Endothelial cell (in vitro differentiated cells): ENCODE measurements around the gene ERLEC1. TPM values are rescaled to one million over a fixed set of nuclear protein-coding genes. Genes with fewer than 3 reads are reported as not detected.

Experiments used
- DNase-seq: peaks from one replicate; pipeline ENCODE4 v3.0.0; 2021; ENCODE audit warnings: low spot score
- H3K27ac Mint-ChIP-seq: one replicate; pipeline ENCODE4 v1.8.0; 2021; ENCODE audit warnings: mixed read lengths, inconsistent platforms; ENCODE audit not compliant: unreplicated experiment
- H3K27me3 Mint-ChIP-seq: one replicate; pipeline ENCODE4 v1.8.0; 2021; ENCODE audit warnings: mild to moderate bottlenecking, moderate library complexity, mixed read lengths, inconsistent platforms; ENCODE audit not compliant: unreplicated experiment
- H3K36me3 Mint-ChIP-seq: one replicate; pipeline ENCODE4 v1.8.0; 2021; ENCODE audit warnings: mild to moderate bottlenecking, low read depth, mixed read lengths, inconsistent platforms; ENCODE audit not compliant: unreplicated experiment
- H3K4me1 Mint-ChIP-seq: one replicate; pipeline ENCODE4 v1.8.0; 2021; ENCODE audit warnings: mild to moderate bottlenecking, mixed read lengths, inconsistent platforms; ENCODE audit not compliant: unreplicated experiment
- H3K4me3 Mint-ChIP-seq: one replicate; pipeline ENCODE4 v1.8.0; 2021; ENCODE audit warnings: mild to moderate bottlenecking, mixed read lengths, inconsistent platforms; ENCODE audit not compliant: unreplicated experiment
- H3K9me3 Mint-ChIP-seq: one replicate; pipeline ENCODE4 v1.8.0; 2021; ENCODE audit warnings: mixed read lengths, inconsistent platforms; ENCODE audit not compliant: unreplicated experiment
- CTCF ChIP-seq: fragments of 200-600 bp; sonication (generic); IDR thresholded peaks from one replicate; pipeline ENCODE4 v1.5.0; 2021; ENCODE audit warnings: antibody characterized with exemption; ENCODE audit not compliant: unreplicated experiment
- total RNA-seq: library from RNA; stranded (reverse); fragmentation: NEBNext Ultra II Directional; extraction: Animal tissue kit (Norgen Biotek cat#: 25700); gene quantifications from one replicate; pipeline ENCODE4 v1.2.1, GENCODE V29; 2021; ENCODE audit not compliant: unreplicated experiment

Gene ERLEC1
- total RNA-seq, 1 donor from 2014 or later, result 31.0 TPM

- no peaks in the 10 kb centered on the region for H3K27me3 Mint-ChIP-seq
- DNase-seq, result no peak
- no peak overlapping the region for H3K4me3 Mint-ChIP-seq
- H3K4me1 Mint-ChIP-seq, result peaks cover 22% of the 10 kb centered on the region
- no peak overlapping the region for H3K27ac Mint-ChIP-seq
- TF ChIP-seq CTCF, result no peak
- H3K9me3 Mint-ChIP-seq, result no peaks in the 10 kb centered on the region
- no peaks in the 10 kb centered on the region for H3K36me3 Mint-ChIP-seq
Measured at GRCh38 chr2:53744395-53745065, 42.3 kb upstream of the ERLEC1 start.

GRCh38 chr2:53750041-53750768, 36.6 kb upstream of the ERLEC1 start:
- Mint-ChIP-seq H3K4me1 (no peaks in the 10 kb centered on the region), H3K4me3 (no peak overlapping the region), H3K36me3 (no peaks in the 10 kb centered on the region), H3K27ac (no peak overlapping the region), H3K9me3 (no peaks in the 10 kb centered on the region), H3K27me3 (no peaks in the 10 kb centered on the region)
- no peak for DNase-seq
- no peak for TF ChIP-seq CTCF

- H3K4me3 Mint-ChIP-seq, result no peak overlapping the region
- peaks cover 3% of the 10 kb centered on the region for H3K36me3 Mint-ChIP-seq
- H3K27me3 Mint-ChIP-seq, result no peaks in the 10 kb centered on the region
- no peak for DNase-seq
- no peaks in the 10 kb centered on the region for H3K4me1 Mint-ChIP-seq
- TF ChIP-seq CTCF, result no peak
- H3K27ac Mint-ChIP-seq, result no peak overlapping the region
- no peaks in the 10 kb centered on the region for H3K9me3 Mint-ChIP-seq
Measured at GRCh38 chr2:53751728-53752127, 35.1 kb upstream of the ERLEC1 start.

- DNase-seq, result no peak
- Mint-ChIP-seq H3K4me3 (no peak overlapping the region), H3K9me3 (no peaks in the 10 kb centered on the region), H3K27ac (no peak overlapping the region), H3K27me3 (no peaks in the 10 kb centered on the region), H3K36me3 (peaks cover 5% of the 10 kb centered on the region), H3K4me1 (no peaks in the 10 kb centered on the region)
- no peak for TF ChIP-seq CTCF
Measured at GRCh38 chr2:53752385-53752784, 34.5 kb upstream of the ERLEC1 start.

- no peak overlapping the region for H3K4me3 Mint-ChIP-seq
- DNase-seq, result no peak
- no peak overlapping the region for H3K27ac Mint-ChIP-seq
- no peaks in the 10 kb centered on the region for H3K4me1 Mint-ChIP-seq
- peaks cover 5% of the 10 kb centered on the region for H3K36me3 Mint-ChIP-seq
- no peaks in the 10 kb centered on the region for H3K9me3 Mint-ChIP-seq
- H3K27me3 Mint-ChIP-seq, result no peaks in the 10 kb centered on the region
- no peak for TF ChIP-seq CTCF
Measured at GRCh38 chr2:53753041-53753440, 33.8 kb upstream of the ERLEC1 start.
